Ovary (tissue), 9 donors: Measurements from ENCODE around the gene ZNF236. TPM values are rescaled to one million over a fixed set of nuclear protein-coding genes. Genes with fewer than 3 reads are reported as not detected.
A peak's percentile ranks its signal among the peaks of the same experiment; 100 is the strongest.

Source experiments
- DNase-seq, 5 donors: peaks; one replicate each; pipeline ENCODE4 v3.0.0-alpha.2; 2019 to 2020
- H3K27ac ChIP-seq, 2 donors: fragments of 200-600 bp; one replicate each; pipeline versions ENCODE4 v1.5.1 to v1.8.0; 2019 to 2022
- H3K27me3 ChIP-seq: fragments of 200-600 bp; one replicate; pipeline ENCODE4 v1.8.0; 2022
- H3K36me3 ChIP-seq: fragments of 200-600 bp; sonication (generic); one replicate; pipeline ENCODE4 v1.5.1; 2019
- H3K4me1 ChIP-seq: one replicate; pipeline ENCODE4 v1.8.1; 2013; ENCODE audit warnings: mild to moderate bottlenecking, moderate library complexity; ENCODE audit not compliant: insufficient read depth
- H3K4me3 ChIP-seq: fragments of 200-600 bp; sonication (generic); one replicate; pipeline ENCODE4 v1.5.1; 2017
- H3K9me3 ChIP-seq, 2 donors: fragments of 200-600 bp in 1 of 2; sonication (generic) in 1 of 2; one replicate each; pipeline versions ENCODE4 v1.5.1 to v1.8.1; 2013 to 2019; ENCODE audit warnings: mild to moderate bottlenecking in 1 of 2, moderate library complexity in 1 of 2
- CTCF ChIP-seq, 3 donors: fragments of 450-650 bp in 2 of 3; fragments of 200-600 bp in 1 of 3; IDR thresholded peaks; one replicate each; pipeline versions ENCODE4 v1.5.1 to v1.8.0; 2016 to 2022; ENCODE audit warnings: antibody characterized with exemption in 3 of 3, mild to moderate bottlenecking in 1 of 3
- EP300 ChIP-seq: sonication (generic); formaldehyde crosslinking; IDR thresholded peaks from one replicate; pipeline ENCODE4 v1.6.1; 2017; ENCODE audit warnings: antibody characterized with exemption
- POLR2A ChIP-seq: fragments of 450-650 bp; IDR thresholded peaks from one replicate; pipeline ENCODE4 v1.6.1; 2017; ENCODE audit warnings: antibody characterized with exemption, mild to moderate bottlenecking, moderate library complexity
- WGBS, 3 donors: extraction: QIAGEN DNeasy Blood & Tissue Kit in 1 of 3; methylation state at CpG; one replicate each; pipeline versions ENCODE4 v1.1.5 to v1.1.7; 2013 to 2017; 5-methylcytosine and 5-hydroxymethylcytosine counted together
- intact Hi-C, 4 donors: fragments of 100-400 bp; cut with DNase I; formaldehyde crosslinking; loops; one replicate each; pipeline versions ENCODE4 v1.11.0 to v1.15.1; 2022 to 2023
- polyA plus RNA-seq, 2 donors: library from polyadenylated mRNA; stranded (reverse); fragments of 200-250 nt in 1 of 2; fragments of 350-450 nt in 1 of 2; fragmentation: Illumina TruSeq in 1 of 2; extraction: RNeasy Lipid Tissue Mini Kit (QIAGEN cat#74804) in 1 of 2; gene quantifications; one replicate each; pipeline ENCODE4 v1.2.3, GENCODE V29; 2013 to 2014
- total RNA-seq, 7 donors: library from RNA; depleted of rRNA in 2 of 7; stranded (reverse); fragments of >200 nt in 2 of 7; fragmentation: NEBNext Ultra II Directional in 3 of 7; extraction: Animal tissue kit (Norgen Biotek cat#: 25700) in 3 of 7; gene quantifications; one replicate each; pipeline versions ENCODE4 v1.1.0 to v1.2.4, GENCODE V29; 2016 to 2023
- donor health status: DM: no; HTN: no; CAD: no; lungs with moderate emphysema.
- donor health status: DM: no; HTN: no; CAD: no.
- donor health status: Bipolar disorder and iron deficiency.
- donor health status: DM: yes; HTN: yes; CAD: no.
- donor health status: DM: no; HTN: no; CAD: no.
- donor health status: DM: yes; HTN: yes; CAD: no.

The ZNF236 gene
- total and polyA plus RNA-seq, 9 donors, result 3.9 to 30.3 (median 24.1) TPM

- H3K27me3 ChIP-seq, result no peaks in the 10 kb centered on the region
- H3K9me3 ChIP-seq, result no peaks in the 10 kb centered on the region
- DNase-seq, result no peak
- no peaks in the 10 kb centered on the region for H3K4me1 ChIP-seq
- TF ChIP-seq CTCF (IDR thresholded peaks at IDR 0.05) (no peak), EP300 (no peak)
- intact Hi-C loops, result no loop called here
- H3K27ac ChIP-seq, result no peak overlapping the region
- 65 to 69% (median 65%) methylated on average over 17 of the region's 17 CpGs for WGBS, 3 donors
- H3K36me3 ChIP-seq, result no peaks in the 10 kb centered on the region
- H3K4me3 ChIP-seq, result no peak overlapping the region
Observed at GRCh38 chr18:76967721-76968472, 145.5 kb downstream of the ZNF236 start.

GRCh38 chr18:76970770-76971559 is 148.6 kb downstream of the ZNF236 start:
- no peak overlapping the region for H3K27ac ChIP-seq
- no peaks in the 10 kb centered on the region for H3K27me3 ChIP-seq
- peak in 1 of 5 donors; percentile 2 for DNase-seq
- no peaks in the 10 kb centered on the region for H3K4me1 ChIP-seq
- TF ChIP-seq POLR2A, result no peak
- no peak for TF ChIP-seq CTCF (IDR thresholded peaks at IDR 0.05)
- no peak for TF ChIP-seq EP300
- H3K9me3 ChIP-seq, result no peaks in the 10 kb centered on the region
- no peaks in the 10 kb centered on the region for H3K36me3 ChIP-seq
- WGBS, 3 donors, result 67 to 80% (median 74%) methylated on average over 11 of the region's 11 CpGs
- intact Hi-C loops, result no loop called here
- no peak overlapping the region for H3K4me3 ChIP-seq

- Histone ChIP-seq H3K4me1 (peaks cover under 1% of the 10 kb centered on the region), H3K4me3 (no peak overlapping the region), H3K9me3 (no peaks in the 10 kb centered on the region), H3K27me3 (no peaks in the 10 kb centered on the region), H3K27ac (no peak overlapping the region), H3K36me3 (no peaks in the 10 kb centered on the region)
- no peak for TF ChIP-seq CTCF (IDR thresholded peaks at IDR 0.05)
- WGBS, 3 donors, result 89 to 97% (median 90%) methylated on average over 6 of the region's 6 CpGs
- DNase-seq, result peak in 1 of 5 donors; percentile 4
- intact Hi-C loops, result no loop called here
Observed at GRCh38 chr18:76972241-76972640, 149.9 kb downstream of the ZNF236 start.

DNA sequence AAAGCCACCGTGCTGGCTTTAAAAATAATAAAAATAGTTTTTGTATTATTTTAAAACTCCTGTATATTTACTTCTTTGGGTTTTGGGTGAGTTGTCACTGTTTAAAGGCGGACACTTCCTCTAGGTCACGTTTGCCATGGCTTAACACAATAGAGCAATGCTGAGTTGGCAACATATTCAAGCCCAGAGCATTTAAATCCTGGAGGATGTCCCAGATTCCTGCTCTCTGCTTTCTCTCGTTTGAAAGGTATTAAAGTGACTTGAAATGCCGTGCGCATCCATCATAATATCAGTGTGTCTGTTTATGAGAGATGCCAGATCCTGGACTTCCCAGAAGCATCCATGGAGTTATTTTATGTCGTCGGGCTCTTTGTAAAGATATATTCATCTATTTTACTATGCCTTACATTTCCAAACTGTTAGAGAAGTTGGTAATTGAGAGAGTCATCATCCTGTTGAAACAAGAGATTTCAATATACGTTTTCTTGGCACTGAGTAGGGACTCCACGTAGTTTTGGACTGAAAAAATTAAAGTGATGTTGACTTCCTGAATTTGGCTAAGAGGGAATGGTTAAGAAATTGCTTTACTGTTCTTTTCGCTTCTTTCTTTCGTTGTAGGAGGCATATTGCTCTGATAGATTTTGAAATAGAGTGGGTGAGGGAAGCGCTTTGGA is 150.6 kb downstream of the ZNF236 start:
- no peak for DNase-seq
- Histone ChIP-seq H3K36me3 (no peaks in the 10 kb centered on the region), H3K4me3 (no peak overlapping the region), H3K27me3 (no peaks in the 10 kb centered on the region), H3K9me3 (no peaks in the 10 kb centered on the region), H3K27ac (no peak overlapping the region), H3K4me1 (peaks cover 3% of the 10 kb centered on the region)
- TF ChIP-seq CTCF (IDR thresholded peaks at IDR 0.05), result no peak
- TF ChIP-seq EP300, result no peak
- TF ChIP-seq POLR2A, result no peak
- intact Hi-C loops, result no loop called here
- WGBS, 3 donors, result 76 to 80% (median 79%) methylated on average over 13 of the region's 13 CpGs
